Muscle layer of duodenum (tissue), 2 donors: ENCODE results near the gene SGF29.
A peak's percentile ranks its signal among the peaks of the same experiment; 100 is the strongest.
"Not testable (repeated sequence)": the region's sequence is repeated elsewhere in the genome, so short reads cannot be mapped to it uniquely, and the experiment has no call there.

ENCODE experiments used
- H3K27ac ChIP-seq: one replicate; pipeline ENCODE4 v1.7.0; 2013; ENCODE audit warnings: mild to moderate bottlenecking, low read length
- H3K27me3 ChIP-seq: one replicate; pipeline ENCODE4 v1.7.0; 2013; ENCODE audit warnings: low read depth, mild to moderate bottlenecking, control low read depth, low read length
- H3K36me3 ChIP-seq, 2 donors: one replicate each; pipeline ENCODE4 v1.7.0; 2013; ENCODE audit warnings: low read length in 2 of 2, control low read depth in 1 of 2, mild to moderate bottlenecking in 1 of 2; ENCODE audit not compliant: insufficient read depth in 2 of 2, control insufficient read depth in 1 of 2
- H3K4me1 ChIP-seq, 2 donors: one replicate each; pipeline ENCODE4 v1.7.0; 2013; ENCODE audit warnings: low read length in 2 of 2, mild to moderate bottlenecking in 2 of 2, control low read depth in 1 of 2, moderate library complexity in 1 of 2; ENCODE audit not compliant: insufficient read depth in 2 of 2, control insufficient read depth in 1 of 2
- H3K4me3 ChIP-seq, 2 donors: one replicate each; pipeline ENCODE4 v1.7.0; 2013; ENCODE audit warnings: low read length in 2 of 2, low read depth in 1 of 2, mild to moderate bottlenecking in 1 of 2
- H3K9me3 ChIP-seq, 2 donors: one replicate each; pipeline ENCODE4 v1.7.0; 2013; ENCODE audit warnings: low read length in 2 of 2, control low read depth in 1 of 2, mild to moderate bottlenecking in 1 of 2; ENCODE audit not compliant: control insufficient read depth in 1 of 2
- donor health status: healthy.

SGF29 gene

DNA sequence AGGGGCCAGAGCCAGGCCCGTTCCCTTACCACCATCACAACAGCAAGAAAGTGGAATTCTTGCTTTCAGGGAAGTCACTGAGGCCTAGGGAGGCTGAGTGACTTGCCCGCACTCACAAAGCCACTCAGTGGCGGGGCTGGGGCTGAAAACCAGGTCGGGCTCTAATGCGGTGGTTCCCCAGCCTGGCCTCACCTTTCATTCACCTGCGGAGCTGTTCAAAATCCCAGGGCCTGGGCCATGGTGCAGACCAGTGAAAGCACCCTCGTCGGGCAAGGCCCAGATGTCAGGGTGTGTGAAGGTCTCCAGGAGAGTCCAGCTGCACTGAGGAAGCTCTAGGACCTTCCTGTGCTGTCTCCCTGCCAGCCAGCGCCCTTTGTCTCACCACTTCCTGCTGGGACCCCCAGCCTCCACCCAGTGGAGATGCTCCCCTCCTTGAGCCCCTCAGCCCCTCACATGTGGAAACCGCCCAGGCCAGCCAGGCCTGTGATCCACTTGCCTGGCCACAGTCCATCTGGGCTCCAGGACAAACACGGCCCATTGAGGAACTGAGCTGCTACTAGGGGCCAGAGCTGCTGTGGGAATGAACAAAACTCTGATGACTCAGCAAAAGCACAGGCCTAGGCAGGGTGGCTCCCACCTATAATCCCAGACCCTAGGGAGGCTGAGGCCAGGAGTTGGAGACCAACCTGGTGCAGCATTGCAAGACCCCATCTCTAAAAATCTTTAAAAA is 55.3 kb downstream of the SGF29 start:
- H3K9me3 ChIP-seq, H3K36me3 ChIP-seq, H3K27me3 ChIP-seq: not testable (repeated sequence)
- peaks cover 0 to 17% of the 10 kb centered on the region in 2 donors for H3K4me1 ChIP-seq
- H3K4me3 ChIP-seq, result peak overlapping the region; percentile 43 to 60
- H3K27ac ChIP-seq, result peak overlapping the region; percentile 34

- peak within 1 kb of the TSS; percentile 60 for H3K27ac ChIP-seq
- peak within 1 kb of the TSS; percentile 43 to 60 for H3K4me3 ChIP-seq
- H3K36me3 ChIP-seq, result peaks cover 0 to 3% of the 10 kb centered on the region in 2 donors
- no peaks in the 10 kb centered on the region for H3K27me3 ChIP-seq
- no peaks in the 10 kb centered on the region for H3K9me3 ChIP-seq
- peaks cover 0 to 17% of the 10 kb centered on the region in 2 donors for H3K4me1 ChIP-seq
These were observed 56.2 kb downstream of the SGF29 start, which contains the start of gene SULT1A1 for GRCh38 chr16:28609631-28610594. Gene SULT1A1 (minus strand): TSS chr16:28610044. CDS start chr16:28608855, 1,189 bp downstream.

DNA sequence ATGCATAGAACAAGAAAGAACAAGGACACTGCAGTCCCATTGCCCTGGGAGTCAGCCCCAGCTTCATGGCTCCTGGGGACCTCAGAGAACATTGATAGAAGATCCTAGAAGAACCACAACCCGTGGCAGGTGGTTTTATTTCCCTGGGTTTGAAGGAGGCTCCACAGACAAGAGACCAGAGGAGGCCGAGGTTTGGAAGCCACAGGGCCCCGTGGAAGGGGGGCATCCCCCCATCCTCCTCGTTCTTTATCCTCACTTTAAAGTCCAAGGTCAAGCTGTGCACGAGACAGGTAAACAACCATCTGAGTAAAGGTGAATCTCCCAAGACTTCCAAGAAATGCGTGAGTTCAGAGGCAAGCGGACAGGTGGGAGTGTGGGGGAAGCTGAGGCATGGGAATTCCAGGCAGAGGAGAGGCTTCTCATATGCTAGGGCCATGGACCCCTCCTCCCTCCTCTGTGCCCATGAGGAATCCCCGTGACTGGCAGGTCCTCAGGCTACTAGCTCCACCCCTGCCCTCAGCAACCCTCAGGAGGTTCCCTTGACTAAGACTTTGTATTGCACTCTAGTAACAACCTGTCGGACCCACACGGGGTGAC is 57.0 kb downstream of the SGF29 start:
- Histone ChIP-seq H3K27me3 (no peaks in the 10 kb centered on the region), H3K27ac (peak overlapping the region; percentile 60), H3K4me3 (no peak overlapping the region), H3K36me3 (no peaks in the 10 kb centered on the region), H3K9me3 (no peaks in the 10 kb centered on the region), H3K4me1 (peaks cover 0 to 17% of the 10 kb centered on the region in 2 donors)

DNA sequence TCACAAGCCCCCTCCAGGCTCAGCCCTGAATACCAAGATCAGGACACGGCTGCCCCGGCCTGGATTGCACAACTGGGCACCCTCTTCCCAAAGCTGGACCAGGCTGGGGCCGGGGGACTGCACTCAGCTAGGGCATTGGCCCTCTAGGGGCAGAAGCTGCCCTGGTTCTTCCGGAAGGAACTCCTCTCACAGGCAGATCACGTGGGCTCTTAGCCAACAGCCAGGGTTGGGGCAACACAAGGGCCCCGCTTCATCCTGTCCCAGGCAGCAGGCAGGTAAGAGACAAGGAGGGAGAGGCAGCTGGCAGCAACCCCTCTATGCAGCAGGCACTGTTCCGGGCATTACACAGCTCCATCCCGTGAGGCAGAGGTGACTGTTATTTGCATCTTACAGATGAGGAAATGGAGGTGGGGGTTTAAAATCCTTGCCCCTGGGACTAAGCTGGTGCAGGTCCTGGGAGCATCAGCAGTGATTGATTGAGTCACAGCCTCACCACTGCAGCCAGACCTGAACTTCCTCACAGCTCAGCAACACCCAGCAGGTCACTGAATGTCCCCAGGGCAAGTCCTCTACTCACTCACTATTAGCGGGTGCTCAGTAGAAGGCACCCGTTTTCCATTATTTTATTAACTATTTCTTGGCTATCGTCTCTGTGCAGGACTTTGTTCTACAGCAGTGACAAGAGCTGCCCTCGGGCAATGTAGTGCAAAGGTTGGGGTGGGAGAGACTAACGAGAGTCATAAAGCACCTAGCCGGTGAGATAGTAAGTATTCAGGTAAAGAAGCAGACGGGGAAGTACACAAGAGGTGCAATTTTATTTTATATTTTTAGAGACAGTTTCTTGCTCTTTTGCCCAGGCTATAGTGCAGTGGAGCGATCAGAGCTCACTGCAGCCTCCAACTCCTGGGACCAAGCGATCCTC is 58.9 kb downstream of the SGF29 start:
- H3K36me3 ChIP-seq, H3K27ac ChIP-seq, H3K4me3 ChIP-seq, H3K27me3 ChIP-seq, H3K9me3 ChIP-seq: not testable (repeated sequence)
- H3K4me1 ChIP-seq, result peaks cover 0 to 17% of the 10 kb centered on the region in 2 donors

- not testable (repeated sequence) for H3K27me3 ChIP-seq, H3K36me3 ChIP-seq, H3K27ac ChIP-seq, H3K9me3 ChIP-seq, H3K4me3 ChIP-seq
- H3K4me1 ChIP-seq, result peaks cover 0 to 17% of the 10 kb centered on the region in 2 donors
These were observed 60.2 kb downstream of the SGF29 start for GRCh38 chr16:28613912-28614311.

GRCh38 chr16:28614561-28614960 is 60.8 kb downstream of the SGF29 start:
- H3K9me3 ChIP-seq, H3K36me3 ChIP-seq: not testable (repeated sequence)

DNA sequence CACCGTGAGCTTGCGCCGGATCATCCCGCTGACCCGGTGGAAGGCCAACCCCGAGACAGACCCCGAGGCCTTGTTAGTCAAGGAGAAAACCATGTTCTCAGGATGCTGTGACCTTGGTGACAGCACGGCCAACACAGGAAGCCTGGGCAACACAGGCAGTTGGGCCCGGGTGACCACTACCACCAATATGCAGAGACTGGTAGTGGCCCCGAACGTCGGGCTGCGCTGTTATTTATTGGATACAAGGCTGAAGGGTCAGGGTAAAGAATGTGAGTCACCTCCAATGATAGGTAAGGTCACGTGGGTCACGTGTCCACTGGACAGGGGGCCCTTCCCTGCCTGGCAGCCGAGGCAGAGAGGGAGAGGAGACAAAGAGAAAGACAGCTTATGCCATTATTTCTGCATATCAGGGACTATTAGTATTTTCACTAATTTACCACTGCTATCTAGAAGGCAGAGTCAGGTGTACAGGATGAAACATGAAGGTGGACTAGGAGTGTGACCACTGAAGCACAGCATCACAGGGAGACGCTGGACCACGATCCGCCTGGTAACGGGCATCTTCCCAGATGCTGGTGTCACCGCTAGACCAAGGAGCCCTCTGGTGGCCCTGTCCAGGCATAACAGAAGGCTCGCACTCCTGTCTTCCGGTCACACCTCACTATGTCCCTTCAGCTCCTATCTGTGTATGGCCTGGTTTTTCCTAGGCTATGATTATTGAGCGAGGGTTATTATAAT is 61.9 kb downstream of the SGF29 start:
- H3K4me1 ChIP-seq, H3K4me3 ChIP-seq, H3K9me3 ChIP-seq, H3K36me3 ChIP-seq, H3K27ac ChIP-seq, H3K27me3 ChIP-seq: not testable (repeated sequence)

More at GRCh38 chr16:28614561-28614960, 60.8 kb downstream of the SGF29 start:
- H3K4me1 ChIP-seq, result peaks cover 0 to 12% of the 10 kb centered on the region in 2 donors
- H3K27ac ChIP-seq, H3K4me3 ChIP-seq, H3K27me3 ChIP-seq: not testable (repeated sequence)

DNA sequence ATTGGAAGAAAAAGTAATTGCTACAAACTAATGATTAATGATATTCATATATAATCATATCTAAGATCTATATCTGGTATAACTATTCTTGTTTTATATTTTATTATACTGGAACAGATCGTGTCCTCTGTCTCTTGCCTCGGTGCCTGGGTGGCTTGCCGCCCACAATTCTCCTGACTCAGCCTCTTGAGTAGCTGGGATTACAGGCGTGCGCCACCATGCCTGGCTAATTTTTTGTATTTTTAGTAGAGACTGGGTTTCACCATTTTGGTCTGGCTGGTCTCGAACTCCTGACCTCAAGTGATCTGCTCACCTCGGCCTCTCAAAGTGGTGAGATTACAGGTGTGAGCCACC is 62.5 kb downstream of the SGF29 start:
- not testable (repeated sequence) for H3K36me3 ChIP-seq, H3K4me1 ChIP-seq, H3K9me3 ChIP-seq, H3K27ac ChIP-seq, H3K27me3 ChIP-seq, H3K4me3 ChIP-seq

- Histone ChIP-seq H3K27me3 (no peaks in the 10 kb centered on the region), H3K36me3 (no peaks in the 10 kb centered on the region), H3K4me3 (no peak overlapping the region), H3K9me3 (no peaks in the 10 kb centered on the region), H3K27ac (no peak overlapping the region), H3K4me1 (no peaks in the 10 kb centered on the region)
These were observed 62.9 kb downstream of the SGF29 start for GRCh38 chr16:28616636-28617035.

GRCh38 chr16:28617874-28618273 is 64.2 kb downstream of the SGF29 start:
- Histone ChIP-seq H3K27me3 (no peaks in the 10 kb centered on the region), H3K4me1 (no peaks in the 10 kb centered on the region), H3K27ac (no peak overlapping the region), H3K36me3 (no peaks in the 10 kb centered on the region), H3K4me3 (no peak overlapping the region), H3K9me3 (no peaks in the 10 kb centered on the region)
